Keratinocyte (primary cell): Measurements from ENCODE around the gene VIT. TPM values are rescaled to one million over a fixed set of nuclear protein-coding genes. Genes with fewer than 3 reads are reported as not detected.

Experiments used
- DNase-seq: peaks from one replicate; pipeline ENCODE4 v3.0.0-alpha.2; 2011; ENCODE audit warnings: low read depth, missing footprints, low spot score
- FAIRE-seq: peaks from 2 replicates; lab custom pipeline; 2011; peaks lifted over from hg19 to GRCh38; lab: Jason Lieb, UNC
- H2AFZ ChIP-seq: 2 replicates; pipeline ENCODE4 v1.6.0; 2012; ENCODE audit warnings: low read length, control low read depth, inconsistent platforms; ENCODE audit not compliant: control insufficient read depth
- H3K27ac ChIP-seq: 2 replicates; pipeline ENCODE4 v1.5.1; 2011; ENCODE audit warnings: low read length; ENCODE audit not compliant: control insufficient read depth, insufficient read depth
- H3K27me3 ChIP-seq: 3 replicates; pipeline ENCODE4 v1.6.0; 2011; ENCODE audit warnings: low read length; ENCODE audit not compliant: control insufficient read depth, insufficient read depth; ENCODE audit errors: extremely low read depth
- H3K36me3 ChIP-seq, 2 experiments: 2 replicates in 1 of 2; 3 replicates in 1 of 2; pipeline ENCODE4 v1.5.1; 2011; ENCODE audit warnings: low read length in 2 of 2, mild to moderate bottlenecking in 1 of 2; ENCODE audit not compliant: control insufficient read depth in 2 of 2, insufficient read depth in 2 of 2; ENCODE audit errors: extremely low read depth in 1 of 2
- H3K4me1 ChIP-seq: 3 replicates; pipeline ENCODE4 v1.5.1; 2011; ENCODE audit warnings: low read length; ENCODE audit not compliant: control insufficient read depth, insufficient read depth; ENCODE audit errors: extremely low read depth
- H3K4me2 ChIP-seq: 3 replicates; pipeline ENCODE4 v1.6.0; 2011; ENCODE audit warnings: low read depth, low read length; ENCODE audit not compliant: control insufficient read depth, insufficient read depth; ENCODE audit errors: extremely low read depth
- H3K4me3 ChIP-seq, 3 experiments: fragments of 200-600 bp in 1 of 3; sonication (generic) in 1 of 3; 2 replicates in 2 of 3; 3 replicates in 1 of 3; pipeline ENCODE4 v1.5.1; 2011 to 2016; ENCODE audit warnings: low read length in 3 of 3, mild to moderate bottlenecking in 3 of 3, control low read depth in 2 of 3, inconsistent platforms in 1 of 3, low read depth in 1 of 3, mixed read lengths in 1 of 3, mixed run types in 1 of 3, moderate library complexity in 1 of 3; ENCODE audit not compliant: control insufficient read depth in 2 of 3, insufficient read depth in 2 of 3; ENCODE audit errors: extremely low read depth in 1 of 3
- H3K79me2 ChIP-seq: 2 replicates; pipeline ENCODE4 v1.6.0; 2012; ENCODE audit warnings: low read length; ENCODE audit not compliant: control insufficient read depth, insufficient read depth
- H3K9ac ChIP-seq: 3 replicates; pipeline ENCODE4 v1.6.0; 2011; ENCODE audit warnings: low read length; ENCODE audit not compliant: control insufficient read depth, insufficient read depth; ENCODE audit errors: extremely low read depth
- H3K9me1 ChIP-seq: 3 replicates; pipeline ENCODE4 v1.6.0; 2011; ENCODE audit warnings: low read length; ENCODE audit not compliant: control insufficient read depth, insufficient read depth; ENCODE audit errors: extremely low read depth
- H3K9me3 ChIP-seq: 2 replicates; pipeline ENCODE4 v1.5.1; 2012; ENCODE audit warnings: low read depth, low read length; ENCODE audit not compliant: control insufficient read depth
- H4K20me1 ChIP-seq: 3 replicates; pipeline ENCODE4 v1.6.0; 2011; ENCODE audit warnings: low read length; ENCODE audit not compliant: control insufficient read depth, insufficient read depth; ENCODE audit errors: extremely low read depth
- CTCF ChIP-seq, 3 experiments: IDR thresholded peaks in 1 of 3; conservative IDR thresholded peaks in 1 of 3; optimal IDR thresholded peaks in 1 of 3; 2 replicates in 2 of 3; 3 replicates in 1 of 3; pipeline versions ENCODE3 to v1.5.1; 2011; ENCODE audit warnings: low read length in 3 of 3, mild to moderate bottlenecking in 3 of 3, moderate library complexity in 2 of 3, control low read depth in 1 of 3, inconsistent platforms in 1 of 3; ENCODE audit not compliant: insufficient read depth in 2 of 3; ENCODE audit errors: extremely low read depth in 1 of 3
- EZH2 ChIP-seq: IDR thresholded peaks from one replicate; pipeline ENCODE4 v1.6.1; 2012; ENCODE audit warnings: inconsistent platforms, mild to moderate bottlenecking, low read length, moderate library complexity
- dilution Hi-C: fragments of 300-500 bp; cut with MboI; formaldehyde crosslinking; loops from one replicate; pipeline ENCODE4 v1.7.0; 2020; ENCODE audit warnings: low sequenced_read_pairs; ENCODE audit not compliant: extremely low pct_ligation_motif_present
- polyA plus RNA-seq, 5 experiments: library from polyadenylated mRNA; depleted of rRNA in 3 of 5; stranded (reverse) in 3 of 5; stranded (forward) in 1 of 5; unstranded in 1 of 5; fragments of >200 nt; gene quantifications; 1 replicate in 1 of 5; 2 replicates in 3 of 5; 3 replicates in 1 of 5; pipeline versions ENCODE4 v1.2.1 to v1.2.3, GENCODE V29; 2011 to 2012; ENCODE audit warnings: missing spikeins in 2 of 5, low read depth in 1 of 5, low replicate concordance in 1 of 5

The VIT gene
- polyA plus RNA-seq, 1 donor (not counting 4 experiments of a cell fraction or from before 2014, with no cell fraction given), result 0.79 TPM

DNA sequence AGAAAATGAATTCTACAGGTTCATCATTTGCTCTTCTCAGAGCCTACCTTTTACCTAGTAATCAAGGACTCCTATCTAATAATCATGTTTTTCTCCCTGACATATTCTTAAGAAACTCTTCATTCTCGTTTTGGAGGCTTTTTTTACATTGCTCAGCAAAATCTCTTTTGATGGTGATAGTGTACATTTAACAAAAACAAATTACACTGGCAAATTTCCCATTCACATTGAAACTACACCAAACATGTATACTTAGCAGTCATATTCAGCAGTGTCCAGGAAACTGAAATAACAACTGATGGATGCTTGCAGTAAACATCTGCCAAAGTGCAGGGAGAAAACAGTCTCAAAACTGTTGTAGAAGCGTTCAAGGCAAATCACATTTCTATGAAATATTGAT is 4.4 kb upstream of the VIT start:
- H4K20me1 ChIP-seq, result no peaks in the 10 kb centered on the region
- H3K9ac ChIP-seq, result no peak overlapping the region
- no peak overlapping the region for H3K4me3 ChIP-seq
- peaks cover 17% of the 10 kb centered on the region for H3K4me1 ChIP-seq
- no peak overlapping the region for H3K27ac ChIP-seq
- no peaks in the 10 kb centered on the region for H3K36me3 ChIP-seq
- no peaks in the 10 kb centered on the region for H3K9me3 ChIP-seq
- H3K27me3 ChIP-seq, result no peaks in the 10 kb centered on the region
- no peak overlapping the region for H2AFZ ChIP-seq
- dilution Hi-C loops, result no loop called here
- FAIRE-seq, result no peak
- no peak for TF ChIP-seq CTCF (optimal IDR thresholded peaks at IDR 0.05 in 1 of 3, IDR thresholded peaks at IDR 0.05 in 1 of 3, conservative IDR thresholded peaks at IDR 0.05 in 1 of 3; ENCODE audit: extremely low read depth in 1 of 3, insufficient read depth in 2 of 3, low read length in 3 of 3)
- TF ChIP-seq EZH2, result no peak
- no peak for DNase-seq
- no peaks in the 10 kb centered on the region for H3K9me1 ChIP-seq
- H3K79me2 ChIP-seq, result no peaks in the 10 kb centered on the region
- H3K4me2 ChIP-seq, result no peak overlapping the region

GRCh38 chr2:36693825-36694224 is 2.7 kb upstream of the VIT start:
- H3K79me2 ChIP-seq, result no peaks in the 10 kb centered on the region
- no peaks in the 10 kb centered on the region for H3K27me3 ChIP-seq
- H3K27ac ChIP-seq, result no peak overlapping the region
- TF ChIP-seq CTCF (optimal IDR thresholded peaks at IDR 0.05 in 1 of 3, IDR thresholded peaks at IDR 0.05 in 1 of 3, conservative IDR thresholded peaks at IDR 0.05 in 1 of 3; ENCODE audit: extremely low read depth in 1 of 3, insufficient read depth in 2 of 3, low read length in 3 of 3), result no peak
- no peak for TF ChIP-seq EZH2
- H3K9me3 ChIP-seq, result no peaks in the 10 kb centered on the region
- no peaks in the 10 kb centered on the region for H3K36me3 ChIP-seq
- no peak for DNase-seq
- no peak overlapping the region for H3K9ac ChIP-seq
- H4K20me1 ChIP-seq, result no peaks in the 10 kb centered on the region
- no peak overlapping the region for H3K4me3 ChIP-seq
- no peak overlapping the region for H2AFZ ChIP-seq
- FAIRE-seq, result no peak
- dilution Hi-C loops, result no loop called here
- H3K9me1 ChIP-seq, result no peaks in the 10 kb centered on the region
- no peak overlapping the region for H3K4me2 ChIP-seq
- peaks cover 30% of the 10 kb centered on the region for H3K4me1 ChIP-seq
